Measurements from ENCODE around the gene MUSTN1.

GRCh38 chr3:52829906-52830463, 4.8 kb downstream of the MUSTN1 start:
- TF ChIP-seq CTCF (IDR thresholded peaks at IDR 0.05; ENCODE audit: borderline replicate concordance, extremely low read depth, low read length, poor library complexity, severe bottlenecking) (no peak), EZH2 (IDR thresholded peaks at IDR 0.05; ENCODE audit: borderline replicate concordance, low read depth, low read length, severe bottlenecking) (no peak)

Data from DND-41 (cell line).